HepG2 (cell line): ENCODE data around the gene RFTN1. TPM values are rescaled to one million over a fixed set of nuclear protein-coding genes. Genes with fewer than 3 reads are reported as not detected.
A peak's percentile ranks its signal among the peaks of the same experiment; 100 is the strongest.

Experiments used
- ATAC-seq: fragments of 200-7000 bp; cut with Tn5 transposase; 3 replicates; pipeline ENCODE4 v1.9.1; 2020; ENCODE audit warnings: mild to moderate bottlenecking, moderate library complexity
- BruUV-seq: library from RNA; stranded (reverse); fragments of 400-500 nt; replicated peaks from 2 replicates; lab custom pipeline; 2021; lab: Mats Ljungman, UMichigan
- CTCF ChIA-PET: fragments of 300-600 bp; formaldehyde crosslinking; extraction: SDS; loops from one replicate; lab custom pipeline; 2021; ENCODE audit warnings: low total read pairs, inconsistent platforms, low intra/inter-chr PET ratio; lab: Yijun Ruan, JAX
- POLR2A ChIA-PET: fragments of 350-600 bp; sonication (Branson Sonifier 250); formaldehyde crosslinking; loops from one replicate; lab custom pipeline; 2020; ENCODE audit warnings: antibody characterized with exemption, inconsistent platforms; lab: Yijun Ruan, JAX
- DNase-seq: peaks from one replicate; pipeline ENCODE4 v3.0.0-alpha.2; 2015; ENCODE audit warnings: low spot score
- FAIRE-seq: peaks from 3 replicates; lab custom pipeline; 2011; peaks lifted over from hg19 to GRCh38; lab: Jason Lieb, UNC
- H2AFZ ChIP-seq: one replicate; pipeline ENCODE4 v1.6.1; 2011; ENCODE audit warnings: low read length, inconsistent platforms
- H3K27ac ChIP-seq: fragments of 300-600 bp; 3 replicates; pipeline ENCODE4 v1.8.0; 2011; ENCODE audit warnings: mixed run types, mild to moderate bottlenecking, mixed read lengths, low read length, inconsistent platforms; ENCODE audit not compliant: insufficient read depth; ENCODE audit errors: extremely low read length
- H3K27me3 ChIP-seq, 2 experiments: fragments of 200-600 bp in 1 of 2; 2 replicates in 1 of 2; 3 replicates in 1 of 2; pipeline versions ENCODE4 v1.6.0 to v1.8.0; 2011; ENCODE audit warnings: low read length in 2 of 2, mild to moderate bottlenecking in 2 of 2, moderate library complexity in 2 of 2, inconsistent platforms in 1 of 2; ENCODE audit not compliant: insufficient read depth in 2 of 2, control insufficient read depth in 1 of 2
- H3K36me3 ChIP-seq, 2 experiments: fragments of 200-600 bp in 1 of 2; replicated peaks in 1 of 2; 2 replicates in 1 of 2; 3 replicates in 1 of 2; pipeline versions ENCODE4 v1.5.1 to v1.8.0; 2011; ENCODE audit warnings: low read length in 2 of 2, inconsistent platforms in 1 of 2; ENCODE audit not compliant: insufficient read depth in 2 of 2, control insufficient read depth in 1 of 2
- H3K4me1 ChIP-seq: 2 replicates; pipeline ENCODE4 v1.5.1; 2012; ENCODE audit warnings: low read length, inconsistent platforms; ENCODE audit not compliant: insufficient read depth
- H3K4me2 ChIP-seq: 2 replicates; pipeline ENCODE4 v1.6.0; 2011; ENCODE audit warnings: low read depth, low read length, inconsistent platforms
- H3K4me3 ChIP-seq, 3 experiments: fragments of 200-600 bp in 1 of 3; sonication (generic), shearing (Covaris generic) in 1 of 3; replicated peaks in 1 of 3; 2 replicates each; pipeline ENCODE4 v1.5.1; 2011 to 2016; ENCODE audit warnings: low read length in 3 of 3, inconsistent platforms in 2 of 3, low read depth in 2 of 3, mild to moderate bottlenecking in 2 of 3, control low read depth in 1 of 3, mixed read lengths in 1 of 3; ENCODE audit not compliant: insufficient read depth in 1 of 3
- H3K79me2 ChIP-seq: one replicate; pipeline ENCODE4 v1.6.1; 2011; ENCODE audit warnings: low read length, inconsistent platforms; ENCODE audit not compliant: insufficient read depth
- H3K9ac ChIP-seq: 2 replicates; pipeline ENCODE4 v1.6.0; 2011; ENCODE audit warnings: mild to moderate bottlenecking, low read depth, low read length, inconsistent platforms; ENCODE audit not compliant: insufficient read depth
- H3K9me3 ChIP-seq: 2 replicates; pipeline ENCODE4 v1.5.1; 2012; ENCODE audit warnings: mild to moderate bottlenecking, low read length
- H4K20me1 ChIP-seq: 2 replicates; pipeline ENCODE4 v1.6.0; 2011; ENCODE audit warnings: inconsistent platforms, mild to moderate bottlenecking, low read length, moderate library complexity; ENCODE audit not compliant: insufficient read depth
- BCL6 ChIP-seq: IDR thresholded peaks from 2 replicates; pipeline ENCODE4 v1.6.1; 2016; ENCODE audit warnings: missing genetic modification reagents, missing compliant biosample characterization
- CCAR2 ChIP-seq: fragments of 200-400 bp; formaldehyde crosslinking; optimal IDR thresholded peaks from 2 replicates; pipeline ENCODE3; 2018; ENCODE audit warnings: low read depth, mild to moderate bottlenecking, low read length, moderate library complexity
- ELF3 ChIP-seq: IDR thresholded peaks from 2 replicates; pipeline ENCODE4 v1.6.1; 2016; ENCODE audit warnings: missing genetic modification reagents, missing compliant biosample characterization
- FOSL2 ChIP-seq: sonication (generic); formaldehyde crosslinking; IDR thresholded peaks from 2 replicates; pipeline ENCODE4 v1.4.0; 2020; ENCODE audit warnings: missing genetic modification reagents
- MEF2D ChIP-seq: sonication (generic); formaldehyde crosslinking; IDR thresholded peaks from 2 replicates; pipeline ENCODE4 v1.5.1; 2020; ENCODE audit warnings: mild to moderate bottlenecking, missing genetic modification reagents
- MXI1 ChIP-seq: IDR thresholded peaks from 3 replicates; pipeline ENCODE4 v1.6.1; 2012; ENCODE audit warnings: low read depth, low read length, inconsistent platforms, borderline replicate concordance
- NAIF1 ChIP-seq: sonication (generic); formaldehyde crosslinking; IDR thresholded peaks from 2 replicates; pipeline ENCODE4 v1.5.0; 2020; ENCODE audit warnings: mild to moderate bottlenecking, missing genetic modification reagents, borderline replicate concordance
- NCOR1 ChIP-seq: fragments of 200-600 bp; sonication (generic); IDR thresholded peaks from 2 replicates; pipeline ENCODE4 v1.7.0; 2017; ENCODE audit warnings: antibody characterized with exemption, low read length, borderline replicate concordance
- RFX1 ChIP-seq: fragments of 450-650 bp; IDR thresholded peaks from 2 replicates; pipeline ENCODE4 v1.6.1; 2017
- RFX3 ChIP-seq: IDR thresholded peaks from 2 replicates; pipeline ENCODE4 v1.6.1; 2016; ENCODE audit warnings: missing biosample characterization, missing genetic modification reagents
- RORA ChIP-seq: sonication (generic); formaldehyde crosslinking; IDR thresholded peaks from 2 replicates; pipeline ENCODE4 v1.5.0; 2020; ENCODE audit warnings: mild to moderate bottlenecking, missing genetic modification reagents, moderate library complexity
- SIN3A ChIP-seq: IDR thresholded peaks from 2 replicates; pipeline ENCODE4 v1.6.1; 2011; ENCODE audit warnings: low read depth, mild to moderate bottlenecking, control low read depth, low read length, borderline replicate concordance
- SIX1 ChIP-seq: sonication (generic); formaldehyde crosslinking; IDR thresholded peaks from 2 replicates; pipeline ENCODE4 v1.4.0; 2020; ENCODE audit warnings: missing genetic modification reagents, borderline replicate concordance
- ZNF549 ChIP-seq: sonication (generic); formaldehyde crosslinking; IDR thresholded peaks from 2 replicates; pipeline ENCODE4 v1.5.0; 2020; ENCODE audit warnings: missing genetic modification reagents
- ZNF569 ChIP-seq: sonication (generic); formaldehyde crosslinking; IDR thresholded peaks from 2 replicates; pipeline ENCODE4 v1.5.0; 2020; ENCODE audit warnings: mild to moderate bottlenecking, missing genetic modification reagents, moderate library complexity, borderline replicate concordance
- ZNF703 ChIP-seq: sonication (generic); formaldehyde crosslinking; IDR thresholded peaks from 2 replicates; pipeline ENCODE4 v1.5.1; 2020; ENCODE audit warnings: missing genetic modification reagents, mild to moderate bottlenecking, moderate library complexity, borderline replicate concordance
- WGBS: methylation state at CpG from one replicate; pipeline ENCODE4 v1.1.6; 2017; ENCODE audit warnings: low lambda C conversion rate; 5-methylcytosine and 5-hydroxymethylcytosine counted together
- in situ Hi-C: cut with HindIII; loops from 2 replicates; pipeline ENCODE4 v1.10.0; 2017; ENCODE audit warnings: low pct_unique_long_range_greater_than_20kb; ENCODE audit not compliant: extremely low pct_ligation_motif_present
- intact Hi-C: fragments of 100-400 bp; cut with micrococcal nuclease; formaldehyde crosslinking; loops from one replicate; pipeline ENCODE4 v1.10.0; 2022; ENCODE audit not compliant: unreplicated experiment
- polyA plus RNA-seq, 8 experiments: library from polyadenylated mRNA; depleted of rRNA in 3 of 8; stranded (reverse) in 7 of 8; unstranded in 1 of 8; fragments of >200 nt; fragmentation: Illumina TruSeq in 4 of 8; extraction: Trizol in 4 of 8; gene quantifications; 2 replicates each; pipeline versions ENCODE4 v1.2.1 to v1.2.3, GENCODE V29; 2011 to 2016; ENCODE audit warnings: low read depth in 4 of 8, missing spikeins in 1 of 8, mixed read lengths in 1 of 8; ENCODE audit not compliant: insufficient read depth in 1 of 8
- total RNA-seq, 5 experiments: library from RNA; depleted of rRNA; stranded (reverse); fragments of >200 nt; fragmentation: Illumina TruSeq; extraction: Trizol; gene quantifications; 2 replicates each; pipeline ENCODE4 v1.2.3, GENCODE V29; 2016; ENCODE audit warnings: low read depth in 1 of 5
- TF ChIP-seq, protein P1 (sequence below): sonication (generic); formaldehyde crosslinking; IDR thresholded peaks from 2 replicates; pipeline ENCODE4 v1.8.0; 2023; ENCODE audit warnings: mild to moderate bottlenecking, missing genetic modification reagents
- TF ChIP-seq, protein P2 (sequence below): sonication (generic); formaldehyde crosslinking; IDR thresholded peaks from 2 replicates; pipeline ENCODE4 v1.8.1; 2023; ENCODE audit warnings: mild to moderate bottlenecking, missing genetic modification reagents, borderline replicate concordance
- TF ChIP-seq, protein P3 (sequence below): sonication (generic); formaldehyde crosslinking; IDR thresholded peaks from 2 replicates; pipeline ENCODE4 v1.5.0; 2020; ENCODE audit warnings: mild to moderate bottlenecking, missing genetic modification reagents
- TF ChIP-seq, protein P4 (sequence below): sonication (generic); formaldehyde crosslinking; IDR thresholded peaks from 2 replicates; pipeline ENCODE4 v1.8.0; 2022; ENCODE audit warnings: missing genetic modification reagents, mild to moderate bottlenecking, borderline replicate concordance
- TF ChIP-seq, protein P5 (sequence below): conservative IDR thresholded peaks from 2 replicates; pipeline ENCODE4 v1.6.1; 2018; ENCODE audit warnings: missing genetic modification reagents

Gene RFTN1
- total and polyA plus RNA-seq, 2 of the 13 experiments (the other 11 are each of a cell fraction or from before 2014, with no cell fraction given), result not detected

DNA sequence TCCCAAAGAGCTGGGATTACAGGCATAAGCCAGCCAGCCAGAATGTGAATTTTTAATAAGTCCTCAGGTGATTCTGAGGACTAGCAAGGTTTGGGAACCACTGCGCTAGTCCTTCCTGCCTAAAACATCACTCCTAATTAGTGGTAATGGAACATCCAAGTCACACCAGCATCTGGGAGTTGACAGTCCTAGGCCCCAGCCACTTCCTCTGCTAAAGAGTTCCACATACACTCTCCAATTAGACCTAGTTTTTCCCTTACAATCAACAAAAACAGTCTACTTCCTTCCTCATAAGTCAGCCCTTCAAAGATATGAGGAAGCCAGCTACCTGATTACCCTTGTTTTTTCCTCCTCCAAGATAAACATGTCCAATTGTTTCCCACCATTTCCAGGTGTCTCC, 170.4 kb downstream of the RFTN1 start (continued):
- TF ChIP-seq SIN3A (no peak), ZNF569 (no peak), BCL6 (CRISPR knock-in tag) (no peak), NCOR1 (no peak), ZNF549 (no peak), NAIF1 (CRISPR knock-in tag) (no peak), RORA (no peak), MEF2D (no peak)
- TF ChIP-seq, protein P1, sequence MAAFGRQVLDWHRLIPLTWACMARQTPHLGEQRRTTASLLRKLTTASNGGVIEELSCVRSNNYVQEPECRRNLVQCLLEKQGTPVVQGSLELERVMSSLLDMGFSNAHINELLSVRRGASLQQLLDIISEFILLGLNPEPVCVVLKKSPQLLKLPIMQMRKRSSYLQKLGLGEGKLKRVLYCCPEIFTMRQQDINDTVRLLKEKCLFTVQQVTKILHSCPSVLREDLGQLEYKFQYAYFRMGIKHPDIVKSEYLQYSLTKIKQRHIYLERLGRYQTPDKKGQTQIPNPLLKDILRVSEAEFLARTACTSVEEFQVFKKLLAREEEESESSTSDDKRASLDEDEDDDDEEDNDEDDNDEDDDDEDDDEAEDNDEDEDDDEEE (CRISPR knock-in tag), result no peak
- TF ChIP-seq, protein P2, sequence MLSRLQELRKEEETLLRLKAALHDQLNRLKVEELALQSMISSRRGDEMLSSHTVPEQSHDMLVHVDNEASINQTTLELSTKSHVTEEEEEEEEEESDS (CRISPR knock-in tag), result no peak

DNA sequence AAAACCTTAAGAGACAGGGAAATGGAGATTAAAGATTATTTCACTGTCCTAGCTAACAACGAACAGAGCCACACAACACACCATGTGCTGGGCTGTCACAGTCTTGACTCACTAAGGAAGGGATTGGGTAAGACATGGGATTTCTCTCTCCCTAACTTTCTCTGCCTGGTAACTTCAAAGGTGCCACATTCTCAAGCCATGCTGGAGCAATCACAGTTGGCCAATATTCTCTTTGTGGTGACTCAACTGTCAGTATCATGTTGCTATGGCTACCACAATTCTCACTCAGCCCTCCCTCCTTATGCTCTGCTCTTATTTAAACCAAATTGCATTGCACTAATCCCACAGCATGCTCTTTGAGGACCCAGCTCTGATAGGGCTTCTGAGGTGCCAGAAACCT, 174.5 kb downstream of the RFTN1 start:
- ATAC-seq (peak; percentile 48; the same call in 1 of the 3 replicates), DNase-seq (peak; percentile 16), FAIRE-seq (no peak)
- Histone ChIP-seq H3K36me3 (peaks cover 2 to 7% of the 10 kb centered on the region in 2 experiments; a peak in 3 of 5 replicates), H3K9ac (no peak overlapping the region), H3K4me3 (no peak overlapping the region), H3K79me2 (no peaks in the 10 kb centered on the region), H3K27me3 (no peaks in the 10 kb centered on the region), H3K4me2 (no peak overlapping the region), H2AFZ (no peak overlapping the region), H3K9me3 (no peaks in the 10 kb centered on the region), H3K4me1 (peaks cover 3% of the 10 kb centered on the region), H4K20me1 (no peaks in the 10 kb centered on the region), H3K27ac (no peak overlapping the region)
- CTCF ChIA-PET, result no interaction called here
- in situ Hi-C loops (no loop called here), intact Hi-C loops (no loop called here)
- BruUV-seq, result no TSS peak
- 90% methylated on average over 1 of the region's 1 CpG for WGBS
- POLR2A ChIA-PET, result no interaction called here
- TF ChIP-seq, protein P3, sequence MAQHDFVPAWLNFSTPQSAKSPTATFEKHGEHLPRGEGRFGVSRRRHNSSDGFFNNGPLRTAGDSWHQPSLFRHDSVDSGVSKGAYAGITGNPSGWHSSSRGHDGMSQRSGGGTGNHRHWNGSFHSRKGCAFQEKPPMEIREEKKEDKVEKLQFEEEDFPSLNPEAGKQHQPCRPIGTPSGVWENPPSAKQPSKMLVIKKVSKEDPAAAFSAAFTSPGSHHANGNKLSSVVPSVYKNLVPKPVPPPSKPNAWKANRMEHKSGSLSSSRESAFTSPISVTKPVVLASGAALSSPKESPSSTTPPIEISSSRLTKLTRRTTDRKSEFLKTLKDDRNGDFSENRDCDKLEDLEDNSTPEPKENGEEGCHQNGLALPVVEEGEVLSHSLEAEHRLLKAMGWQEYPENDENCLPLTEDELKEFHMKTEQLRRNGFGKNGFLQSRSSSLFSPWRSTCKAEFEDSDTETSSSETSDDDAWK (CRISPR knock-in tag), result no peak
- TF ChIP-seq FOSL2 (CRISPR knock-in tag), result 0 out of 2 replicates have a peak, but pooled peaks have one; percentile 36
- no peak for TF ChIP-seq SIX1 (CRISPR knock-in tag)
- no peak for TF ChIP-seq ZNF703 (CRISPR knock-in tag)
- TF ChIP-seq, protein P4, sequence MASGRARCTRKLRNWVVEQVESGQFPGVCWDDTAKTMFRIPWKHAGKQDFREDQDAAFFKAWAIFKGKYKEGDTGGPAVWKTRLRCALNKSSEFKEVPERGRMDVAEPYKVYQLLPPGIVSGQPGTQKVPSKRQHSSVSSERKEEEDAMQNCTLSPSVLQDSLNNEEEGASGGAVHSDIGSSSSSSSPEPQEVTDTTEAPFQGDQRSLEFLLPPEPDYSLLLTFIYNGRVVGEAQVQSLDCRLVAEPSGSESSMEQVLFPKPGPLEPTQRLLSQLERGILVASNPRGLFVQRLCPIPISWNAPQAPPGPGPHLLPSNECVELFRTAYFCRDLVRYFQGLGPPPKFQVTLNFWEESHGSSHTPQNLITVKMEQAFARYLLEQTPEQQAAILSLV (CRISPR knock-in tag), result no peak
- TF ChIP-seq RFX3, result peak; percentile 52; the same call in 1 of the 2 replicates
- TF ChIP-seq ELF3 (CRISPR knock-in tag), result no peak
- no peak for TF ChIP-seq ZNF569
- TF ChIP-seq MXI1, result peak; percentile 51; the same call in 1 of the 3 replicates
- TF ChIP-seq, protein P5, sequence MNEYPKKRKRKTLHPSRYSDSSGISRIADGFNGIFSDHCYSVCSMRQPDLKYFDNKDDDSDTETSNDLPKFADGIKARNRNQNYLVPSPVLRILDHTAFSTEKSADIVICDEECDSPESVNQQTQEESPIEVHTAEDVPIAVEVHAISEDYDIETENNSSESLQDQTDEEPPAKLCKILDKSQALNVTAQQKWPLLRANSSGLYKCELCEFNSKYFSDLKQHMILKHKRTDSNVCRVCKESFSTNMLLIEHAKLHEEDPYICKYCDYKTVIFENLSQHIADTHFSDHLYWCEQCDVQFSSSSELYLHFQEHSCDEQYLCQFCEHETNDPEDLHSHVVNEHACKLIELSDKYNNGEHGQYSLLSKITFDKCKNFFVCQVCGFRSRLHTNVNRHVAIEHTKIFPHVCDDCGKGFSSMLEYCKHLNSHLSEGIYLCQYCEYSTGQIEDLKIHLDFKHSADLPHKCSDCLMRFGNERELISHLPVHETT (CRISPR knock-in tag), result no peak
- no peak for TF ChIP-seq CCAR2
- peak; percentile 39; the same call in 1 of the 2 replicates for TF ChIP-seq RFX1
